ENCODE measurements around the gene DENND4A.

The DENND4A gene

GRCh38 chr15:65642594-65642993 lies 149.5 kb downstream of the DENND4A start:
- H3K9me3 ChIP-seq (ENCODE audit: control insufficient read depth in 1 of 2, low read length in 2 of 2): no peaks in the 10 kb centered on the region
- H3K27me3 ChIP-seq (ENCODE audit: control insufficient read depth in 1 of 2, insufficient read depth in 2 of 2, low read length in 2 of 2): no peaks in the 10 kb centered on the region
- H3K4me1 ChIP-seq (ENCODE audit: control insufficient read depth in 1 of 2, insufficient read depth in 2 of 2, low read length in 2 of 2): peaks cover 0 to 13% of the 10 kb centered on the region in 2 donors
- H3K36me3 ChIP-seq (ENCODE audit: control insufficient read depth in 1 of 2, insufficient read depth in 2 of 2, low read length in 2 of 2): no peaks in the 10 kb centered on the region
- H3K27ac ChIP-seq (ENCODE audit: low read depth, low read length): no peak overlapping the region
- no peak overlapping the region for H3K9ac ChIP-seq (ENCODE audit: low read depth in 1 of 2, low read length in 2 of 2)
- H3K4me3 ChIP-seq (ENCODE audit: low read depth in 1 of 2, low read length in 2 of 2): no peak overlapping the region

- Histone ChIP-seq H3K9me3 (ENCODE audit: control insufficient read depth in 1 of 2, low read length in 2 of 2) (no peaks in the 10 kb centered on the region), H3K36me3 (ENCODE audit: control insufficient read depth in 1 of 2, insufficient read depth in 2 of 2, low read length in 2 of 2) (no peaks in the 10 kb centered on the region), H3K4me3 (ENCODE audit: low read depth in 1 of 2, low read length in 2 of 2) (no peak overlapping the region), H3K27me3 (ENCODE audit: control insufficient read depth in 1 of 2, insufficient read depth in 2 of 2, low read length in 2 of 2) (no peaks in the 10 kb centered on the region), H3K4me1 (ENCODE audit: control insufficient read depth in 1 of 2, insufficient read depth in 2 of 2, low read length in 2 of 2) (peaks cover 0 to 13% of the 10 kb centered on the region in 2 donors), H3K9ac (ENCODE audit: low read depth in 1 of 2, low read length in 2 of 2) (no peak overlapping the region), H3K27ac (ENCODE audit: low read depth, low read length) (no peak overlapping the region)
Measured at GRCh38 chr15:65641768-65642475, 150.2 kb downstream of the DENND4A start.

- Histone ChIP-seq H3K9ac (ENCODE audit: low read depth in 1 of 2, low read length in 2 of 2) (no peak overlapping the region), H3K4me1 (ENCODE audit: control insufficient read depth in 1 of 2, insufficient read depth in 2 of 2, low read length in 2 of 2) (peaks cover 0 to 13% of the 10 kb centered on the region in 2 donors), H3K27ac (ENCODE audit: low read depth, low read length) (no peak overlapping the region), H3K4me3 (ENCODE audit: low read depth in 1 of 2, low read length in 2 of 2) (no peak overlapping the region), H3K9me3 (ENCODE audit: control insufficient read depth in 1 of 2, low read length in 2 of 2) (no peaks in the 10 kb centered on the region), H3K27me3 (ENCODE audit: control insufficient read depth in 1 of 2, insufficient read depth in 2 of 2, low read length in 2 of 2) (no peaks in the 10 kb centered on the region), H3K36me3 (ENCODE audit: control insufficient read depth in 1 of 2, insufficient read depth in 2 of 2, low read length in 2 of 2) (no peaks in the 10 kb centered on the region)
Measured at GRCh38 chr15:65639509-65639908, 152.6 kb downstream of the DENND4A start.

- Histone ChIP-seq H3K4me1 (ENCODE audit: control insufficient read depth in 1 of 2, insufficient read depth in 2 of 2, low read length in 2 of 2) (peaks cover 0 to 13% of the 10 kb centered on the region in 2 donors), H3K36me3 (ENCODE audit: control insufficient read depth in 1 of 2, insufficient read depth in 2 of 2, low read length in 2 of 2) (no peaks in the 10 kb centered on the region), H3K4me3 (ENCODE audit: low read depth in 1 of 2, low read length in 2 of 2) (peak overlapping the region in 1 of 2 donors; percentile 7), H3K27me3 (ENCODE audit: control insufficient read depth in 1 of 2, insufficient read depth in 2 of 2, low read length in 2 of 2) (no peaks in the 10 kb centered on the region), H3K9me3 (ENCODE audit: control insufficient read depth in 1 of 2, low read length in 2 of 2) (no peaks in the 10 kb centered on the region), H3K9ac (ENCODE audit: low read depth in 1 of 2, low read length in 2 of 2) (no peak overlapping the region), H3K27ac (ENCODE audit: low read depth, low read length) (no peak overlapping the region)
Measured at GRCh38 chr15:65638681-65639089, 153.4 kb downstream of the DENND4A start.

DNA sequence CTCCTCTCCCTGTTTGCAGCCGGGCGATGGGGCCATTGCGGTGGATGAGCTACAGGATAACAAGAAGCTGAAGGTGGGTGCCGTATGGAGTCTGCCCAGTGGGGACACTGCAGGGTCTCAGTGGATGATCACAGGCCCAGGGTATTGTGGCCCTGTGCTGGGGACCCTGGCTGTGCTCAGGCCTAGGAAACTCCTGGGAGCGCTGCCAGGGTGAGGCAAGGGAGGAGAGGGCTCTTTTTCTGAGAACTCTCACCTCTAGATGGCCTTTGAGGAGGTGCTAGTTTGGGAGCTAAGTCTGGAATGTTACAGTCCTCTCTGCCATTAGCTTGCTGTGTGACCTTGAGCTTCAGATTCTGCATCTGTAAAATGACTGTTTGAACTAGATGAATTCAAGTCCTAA lies 154.0 kb downstream of the DENND4A start:
- H3K9ac ChIP-seq (ENCODE audit: low read depth in 1 of 2, low read length in 2 of 2): no peak overlapping the region

GRCh38 chr15:65634356-65634755 lies 157.7 kb downstream of the DENND4A start:
- H3K4me1 ChIP-seq (ENCODE audit: control insufficient read depth in 1 of 2, insufficient read depth in 2 of 2, low read length in 2 of 2): peaks cover 3 to 7% of the 10 kb centered on the region in 2 donors
- H3K27ac ChIP-seq (ENCODE audit: low read depth, low read length): no peak overlapping the region
- no peaks in the 10 kb centered on the region for H3K36me3 ChIP-seq (ENCODE audit: control insufficient read depth in 1 of 2, insufficient read depth in 2 of 2, low read length in 2 of 2)
- no peak overlapping the region for H3K9ac ChIP-seq (ENCODE audit: low read depth in 1 of 2, low read length in 2 of 2)
- no peaks in the 10 kb centered on the region for H3K27me3 ChIP-seq (ENCODE audit: control insufficient read depth in 1 of 2, insufficient read depth in 2 of 2, low read length in 2 of 2)
- no peak overlapping the region for H3K4me3 ChIP-seq (ENCODE audit: low read depth in 1 of 2, low read length in 2 of 2)
- H3K9me3 ChIP-seq (ENCODE audit: control insufficient read depth in 1 of 2, low read length in 2 of 2): no peaks in the 10 kb centered on the region

More for the DNA sequence above, 154.0 kb downstream of the DENND4A start:
- Histone ChIP-seq H3K4me3 (ENCODE audit: low read depth in 1 of 2, low read length in 2 of 2) (no peak overlapping the region), H3K9me3 (ENCODE audit: control insufficient read depth in 1 of 2, low read length in 2 of 2) (no peaks in the 10 kb centered on the region), H3K27me3 (ENCODE audit: control insufficient read depth in 1 of 2, insufficient read depth in 2 of 2, low read length in 2 of 2) (no peaks in the 10 kb centered on the region), H3K27ac (ENCODE audit: low read depth, low read length) (no peak overlapping the region), H3K4me1 (ENCODE audit: control insufficient read depth in 1 of 2, insufficient read depth in 2 of 2, low read length in 2 of 2) (peaks cover 0 to 13% of the 10 kb centered on the region in 2 donors), H3K36me3 (ENCODE audit: control insufficient read depth in 1 of 2, insufficient read depth in 2 of 2, low read length in 2 of 2) (no peaks in the 10 kb centered on the region)

GRCh38 chr15:65633752-65634151 lies 158.3 kb downstream of the DENND4A start:
- Histone ChIP-seq H3K4me3 (ENCODE audit: low read depth in 1 of 2, low read length in 2 of 2) (no peak overlapping the region), H3K36me3 (ENCODE audit: control insufficient read depth in 1 of 2, insufficient read depth in 2 of 2, low read length in 2 of 2) (peaks cover 0 to 1% of the 10 kb centered on the region in 2 donors), H3K27ac (ENCODE audit: low read depth, low read length) (no peak overlapping the region), H3K27me3 (ENCODE audit: control insufficient read depth in 1 of 2, insufficient read depth in 2 of 2, low read length in 2 of 2) (no peaks in the 10 kb centered on the region), H3K9ac (ENCODE audit: low read depth in 1 of 2, low read length in 2 of 2) (no peak overlapping the region), H3K9me3 (ENCODE audit: control insufficient read depth in 1 of 2, low read length in 2 of 2) (no peaks in the 10 kb centered on the region), H3K4me1 (ENCODE audit: control insufficient read depth in 1 of 2, insufficient read depth in 2 of 2, low read length in 2 of 2) (peaks cover 3 to 5% of the 10 kb centered on the region in 2 donors)

DNA sequence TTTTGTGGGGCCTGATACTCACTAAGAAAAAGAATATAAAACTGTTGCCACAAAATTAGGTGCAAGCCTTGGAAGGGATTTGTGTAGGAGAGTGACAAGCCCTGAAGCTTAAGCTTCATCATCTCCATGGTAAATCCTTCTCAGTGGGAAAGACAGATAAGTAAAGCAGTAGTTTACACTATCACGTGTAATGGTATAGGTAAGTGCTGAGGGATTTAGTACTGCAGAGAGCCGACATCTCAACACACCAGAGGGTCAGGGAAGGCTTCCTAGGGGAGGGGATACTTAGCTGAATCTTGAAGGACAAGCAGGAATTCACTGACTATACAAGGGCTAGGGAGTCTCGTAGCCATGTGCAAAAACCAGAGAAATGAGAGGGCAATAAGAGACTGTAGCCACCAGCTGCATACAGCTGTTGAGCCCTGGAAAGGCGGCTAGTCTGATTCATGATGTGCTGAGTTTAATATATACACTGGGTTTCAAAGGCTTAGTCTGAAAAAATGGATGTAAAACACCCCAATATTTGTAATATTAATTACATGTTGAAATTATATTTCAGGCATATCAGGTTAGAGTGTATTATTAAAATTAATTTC lies 159.2 kb downstream of the DENND4A start:
- H3K36me3 ChIP-seq (ENCODE audit: control insufficient read depth in 1 of 2, insufficient read depth in 2 of 2, low read length in 2 of 2): peaks cover 0 to 5% of the 10 kb centered on the region in 2 donors
- H3K4me3 ChIP-seq (ENCODE audit: low read depth in 1 of 2, low read length in 2 of 2): no peak overlapping the region
- H3K27ac ChIP-seq (ENCODE audit: low read depth, low read length): no peak overlapping the region
- H3K4me1 ChIP-seq (ENCODE audit: control insufficient read depth in 1 of 2, insufficient read depth in 2 of 2, low read length in 2 of 2): peaks cover 0 to 3% of the 10 kb centered on the region in 2 donors
- H3K9me3 ChIP-seq (ENCODE audit: control insufficient read depth in 1 of 2, low read length in 2 of 2): no peaks in the 10 kb centered on the region
- no peak overlapping the region for H3K9ac ChIP-seq (ENCODE audit: low read depth in 1 of 2, low read length in 2 of 2)
- H3K27me3 ChIP-seq (ENCODE audit: control insufficient read depth in 1 of 2, insufficient read depth in 2 of 2, low read length in 2 of 2): no peaks in the 10 kb centered on the region

GRCh38 chr15:65631503-65631902 lies 160.6 kb downstream of the DENND4A start:
- H3K27ac ChIP-seq (ENCODE audit: low read depth, low read length): no peak overlapping the region
- H3K36me3 ChIP-seq (ENCODE audit: control insufficient read depth in 1 of 2, insufficient read depth in 2 of 2, low read length in 2 of 2): peaks cover 0 to 5% of the 10 kb centered on the region in 2 donors
- no peaks in the 10 kb centered on the region for H3K9me3 ChIP-seq (ENCODE audit: control insufficient read depth in 1 of 2, low read length in 2 of 2)
- H3K27me3 ChIP-seq (ENCODE audit: control insufficient read depth in 1 of 2, insufficient read depth in 2 of 2, low read length in 2 of 2): no peaks in the 10 kb centered on the region
- H3K4me1 ChIP-seq (ENCODE audit: control insufficient read depth in 1 of 2, insufficient read depth in 2 of 2, low read length in 2 of 2): peaks cover 0 to 3% of the 10 kb centered on the region in 2 donors
- no peak overlapping the region for H3K9ac ChIP-seq (ENCODE audit: low read depth in 1 of 2, low read length in 2 of 2)
- H3K4me3 ChIP-seq (ENCODE audit: low read depth in 1 of 2, low read length in 2 of 2): no peak overlapping the region

DNA sequence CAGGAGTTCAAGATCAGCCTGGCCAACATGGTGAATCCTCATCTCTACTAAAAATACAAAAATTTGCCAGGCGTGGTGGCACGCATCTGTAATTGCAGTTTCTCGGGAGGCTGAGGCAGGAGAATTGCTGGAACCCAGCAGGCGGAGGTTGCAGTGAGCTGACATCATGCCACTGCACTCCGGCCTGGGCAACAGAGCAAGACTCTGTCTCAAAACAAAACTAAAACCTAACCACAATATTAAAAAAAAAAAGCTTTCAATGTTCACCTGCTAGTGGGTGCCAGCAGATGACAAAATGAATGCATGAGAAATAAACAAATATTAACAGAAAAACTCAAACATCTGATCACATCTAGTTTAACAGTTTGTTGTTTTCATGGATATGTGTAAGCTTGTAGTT lies 161.3 kb downstream of the DENND4A start:
- Histone ChIP-seq H3K9me3 (ENCODE audit: control insufficient read depth in 1 of 2, low read length in 2 of 2) (no peaks in the 10 kb centered on the region), H3K36me3 (ENCODE audit: control insufficient read depth in 1 of 2, insufficient read depth in 2 of 2, low read length in 2 of 2) (peaks cover 0 to 5% of the 10 kb centered on the region in 2 donors), H3K4me1 (ENCODE audit: control insufficient read depth in 1 of 2, insufficient read depth in 2 of 2, low read length in 2 of 2) (peaks cover 0 to 3% of the 10 kb centered on the region in 2 donors), H3K4me3 (ENCODE audit: low read depth in 1 of 2, low read length in 2 of 2) (no peak overlapping the region), H3K27ac (ENCODE audit: low read depth, low read length) (no peak overlapping the region), H3K9ac (ENCODE audit: low read depth in 1 of 2, low read length in 2 of 2) (no peak overlapping the region), H3K27me3 (ENCODE audit: control insufficient read depth in 1 of 2, insufficient read depth in 2 of 2, low read length in 2 of 2) (no peaks in the 10 kb centered on the region)
